Keratinocyte (primary cell): Measurements from ENCODE around the gene KLC1. TPM values are rescaled to one million over a fixed set of nuclear protein-coding genes. Genes with fewer than 3 reads are reported as not detected.
A peak's percentile ranks its signal among the peaks of the same experiment; 100 is the strongest.

ENCODE experiments used
- DNase-seq: peaks from one replicate; pipeline ENCODE4 v3.0.0-alpha.2; 2011; ENCODE audit warnings: low read depth, missing footprints, low spot score
- FAIRE-seq: peaks from 2 replicates; lab custom pipeline; 2011; peaks lifted over from hg19 to GRCh38; lab: Jason Lieb, UNC
- H2AFZ ChIP-seq: 2 replicates; pipeline ENCODE4 v1.6.0; 2012; ENCODE audit warnings: low read length, control low read depth, inconsistent platforms; ENCODE audit not compliant: control insufficient read depth
- H3K27ac ChIP-seq: 2 replicates; pipeline ENCODE4 v1.5.1; 2011; ENCODE audit warnings: low read length; ENCODE audit not compliant: control insufficient read depth, insufficient read depth
- H3K27me3 ChIP-seq: 3 replicates; pipeline ENCODE4 v1.6.0; 2011; ENCODE audit warnings: low read length; ENCODE audit not compliant: control insufficient read depth, insufficient read depth; ENCODE audit errors: extremely low read depth
- H3K36me3 ChIP-seq, 2 experiments: 2 replicates in 1 of 2; 3 replicates in 1 of 2; pipeline ENCODE4 v1.5.1; 2011; ENCODE audit warnings: low read length in 2 of 2, mild to moderate bottlenecking in 1 of 2; ENCODE audit not compliant: control insufficient read depth in 2 of 2, insufficient read depth in 2 of 2; ENCODE audit errors: extremely low read depth in 1 of 2
- H3K4me1 ChIP-seq: 3 replicates; pipeline ENCODE4 v1.5.1; 2011; ENCODE audit warnings: low read length; ENCODE audit not compliant: control insufficient read depth, insufficient read depth; ENCODE audit errors: extremely low read depth
- H3K4me2 ChIP-seq: 3 replicates; pipeline ENCODE4 v1.6.0; 2011; ENCODE audit warnings: low read depth, low read length; ENCODE audit not compliant: control insufficient read depth, insufficient read depth; ENCODE audit errors: extremely low read depth
- H3K4me3 ChIP-seq, 3 experiments: fragments of 200-600 bp in 1 of 3; sonication (generic) in 1 of 3; 2 replicates in 2 of 3; 3 replicates in 1 of 3; pipeline ENCODE4 v1.5.1; 2011 to 2016; ENCODE audit warnings: low read length in 3 of 3, mild to moderate bottlenecking in 3 of 3, control low read depth in 2 of 3, inconsistent platforms in 1 of 3, low read depth in 1 of 3, mixed read lengths in 1 of 3, mixed run types in 1 of 3, moderate library complexity in 1 of 3; ENCODE audit not compliant: control insufficient read depth in 2 of 3, insufficient read depth in 2 of 3; ENCODE audit errors: extremely low read depth in 1 of 3
- H3K79me2 ChIP-seq: 2 replicates; pipeline ENCODE4 v1.6.0; 2012; ENCODE audit warnings: low read length; ENCODE audit not compliant: control insufficient read depth, insufficient read depth
- H3K9ac ChIP-seq: 3 replicates; pipeline ENCODE4 v1.6.0; 2011; ENCODE audit warnings: low read length; ENCODE audit not compliant: control insufficient read depth, insufficient read depth; ENCODE audit errors: extremely low read depth
- H3K9me1 ChIP-seq: 3 replicates; pipeline ENCODE4 v1.6.0; 2011; ENCODE audit warnings: low read length; ENCODE audit not compliant: control insufficient read depth, insufficient read depth; ENCODE audit errors: extremely low read depth
- H3K9me3 ChIP-seq: 2 replicates; pipeline ENCODE4 v1.5.1; 2012; ENCODE audit warnings: low read depth, low read length; ENCODE audit not compliant: control insufficient read depth
- H4K20me1 ChIP-seq: 3 replicates; pipeline ENCODE4 v1.6.0; 2011; ENCODE audit warnings: low read length; ENCODE audit not compliant: control insufficient read depth, insufficient read depth; ENCODE audit errors: extremely low read depth
- EZH2 ChIP-seq: IDR thresholded peaks from one replicate; pipeline ENCODE4 v1.6.1; 2012; ENCODE audit warnings: inconsistent platforms, mild to moderate bottlenecking, low read length, moderate library complexity
- dilution Hi-C: fragments of 300-500 bp; cut with MboI; formaldehyde crosslinking; loops from one replicate; pipeline ENCODE4 v1.7.0; 2020; ENCODE audit warnings: low sequenced_read_pairs; ENCODE audit not compliant: extremely low pct_ligation_motif_present
- polyA plus RNA-seq, 5 experiments: library from polyadenylated mRNA; depleted of rRNA in 3 of 5; stranded (reverse) in 3 of 5; stranded (forward) in 1 of 5; unstranded in 1 of 5; fragments of >200 nt; gene quantifications; 1 replicate in 1 of 5; 2 replicates in 3 of 5; 3 replicates in 1 of 5; pipeline versions ENCODE4 v1.2.1 to v1.2.3, GENCODE V29; 2011 to 2012; ENCODE audit warnings: missing spikeins in 2 of 5, low read depth in 1 of 5, low replicate concordance in 1 of 5
- TF ChIP-seq, protein P1 (sequence below), 3 experiments: IDR thresholded peaks in 1 of 3; conservative IDR thresholded peaks in 1 of 3; optimal IDR thresholded peaks in 1 of 3; 2 replicates in 2 of 3; 3 replicates in 1 of 3; pipeline versions ENCODE3 to v1.5.1; 2011; ENCODE audit warnings: low read length in 3 of 3, mild to moderate bottlenecking in 3 of 3, moderate library complexity in 2 of 3, control low read depth in 1 of 3, inconsistent platforms in 1 of 3; ENCODE audit not compliant: insufficient read depth in 2 of 3; ENCODE audit errors: extremely low read depth in 1 of 3

The KLC1 gene
- polyA plus RNA-seq, 1 donor (not counting 4 experiments of a cell fraction or from before 2014, with no cell fraction given): 130 TPM

DNA sequence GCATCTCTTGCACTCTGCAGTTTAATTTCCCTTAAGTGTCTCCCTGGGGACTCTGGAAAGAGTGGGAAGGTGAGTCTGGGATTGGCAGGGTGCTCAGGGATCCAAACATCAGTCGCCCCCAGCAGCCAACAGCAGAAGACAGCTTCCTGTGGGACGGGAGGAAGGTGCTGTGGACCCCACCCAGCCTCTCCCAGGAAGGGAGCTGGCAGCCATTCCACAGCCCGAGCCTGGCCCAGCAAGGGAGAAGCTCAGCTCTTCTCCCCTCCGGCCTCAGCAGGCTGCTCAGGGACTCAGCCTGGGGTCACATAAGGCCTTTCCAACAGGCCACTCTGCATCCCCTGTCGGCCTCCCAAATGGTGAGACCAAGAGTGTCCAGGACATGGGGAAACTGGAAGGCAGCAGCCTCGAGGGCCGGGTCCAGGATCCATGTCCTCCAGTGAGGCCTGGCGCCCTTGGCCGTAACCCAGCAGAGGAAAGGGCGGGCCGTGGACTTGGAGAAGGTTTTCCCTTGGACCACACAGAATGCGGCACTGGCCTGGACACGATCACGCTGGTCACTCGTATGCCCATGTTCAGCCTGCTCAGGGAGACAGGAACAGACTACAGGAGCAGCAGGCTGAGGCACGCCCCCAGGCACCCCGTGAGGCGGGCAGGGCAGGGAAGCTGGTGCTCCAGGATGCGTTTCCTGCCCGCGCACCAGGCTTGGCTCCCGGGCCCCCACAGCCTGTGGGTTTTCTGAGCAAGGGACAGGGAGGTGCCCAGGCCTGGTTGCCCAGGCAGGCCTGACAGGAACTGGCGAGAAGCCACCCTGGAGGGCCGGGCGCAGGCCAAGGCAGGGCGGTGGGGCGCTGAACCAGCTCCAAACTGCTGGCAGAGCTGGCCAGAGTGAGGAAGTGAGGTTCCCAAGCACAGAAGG lies 82.8 kb downstream of the KLC1 start:
- FAIRE-seq (peak; percentile 23), DNase-seq (no peak)
- TF ChIP-seq EZH2: no peak
- TF ChIP-seq, protein P1, sequence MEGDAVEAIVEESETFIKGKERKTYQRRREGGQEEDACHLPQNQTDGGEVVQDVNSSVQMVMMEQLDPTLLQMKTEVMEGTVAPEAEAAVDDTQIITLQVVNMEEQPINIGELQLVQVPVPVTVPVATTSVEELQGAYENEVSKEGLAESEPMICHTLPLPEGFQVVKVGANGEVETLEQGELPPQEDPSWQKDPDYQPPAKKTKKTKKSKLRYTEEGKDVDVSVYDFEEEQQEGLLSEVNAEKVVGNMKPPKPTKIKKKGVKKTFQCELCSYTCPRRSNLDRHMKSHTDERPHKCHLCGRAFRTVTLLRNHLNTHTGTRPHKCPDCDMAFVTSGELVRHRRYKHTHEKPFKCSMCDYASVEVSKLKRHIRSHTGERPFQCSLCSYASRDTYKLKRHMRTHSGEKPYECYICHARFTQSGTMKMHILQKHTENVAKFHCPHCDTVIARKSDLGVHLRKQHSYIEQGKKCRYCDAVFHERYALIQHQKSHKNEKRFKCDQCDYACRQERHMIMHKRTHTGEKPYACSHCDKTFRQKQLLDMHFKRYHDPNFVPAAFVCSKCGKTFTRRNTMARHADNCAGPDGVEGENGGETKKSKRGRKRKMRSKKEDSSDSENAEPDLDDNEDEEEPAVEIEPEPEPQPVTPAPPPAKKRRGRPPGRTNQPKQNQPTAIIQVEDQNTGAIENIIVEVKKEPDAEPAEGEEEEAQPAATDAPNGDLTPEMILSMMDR (optimal IDR thresholded peaks at IDR 0.05 in 1 of 3, IDR thresholded peaks at IDR 0.05 in 1 of 3, conservative IDR thresholded peaks at IDR 0.05 in 1 of 3; ENCODE audit: extremely low read depth in 1 of 3, insufficient read depth in 2 of 3, low read length in 3 of 3): no peak
- Histone ChIP-seq H3K4me2 (peak overlapping the region; percentile 65), H3K9ac (peak overlapping the region; percentile 53), H4K20me1 (peaks cover 5% of the 10 kb centered on the region), H3K27me3 (no peaks in the 10 kb centered on the region), H2AFZ (peak overlapping the region; percentile 8), H3K9me1 (no peaks in the 10 kb centered on the region), H3K9me3 (no peaks in the 10 kb centered on the region), H3K4me3 (peak overlapping the region in 1 of 3 experiments; percentile 23), H3K36me3 (peaks cover 5 to 13% of the 10 kb centered on the region in 2 experiments), H3K27ac (peak overlapping the region; percentile 65), H3K4me1 (peaks cover 43% of the 10 kb centered on the region), H3K79me2 (peaks cover 33% of the 10 kb centered on the region)
- dilution Hi-C loops: no loop called here

- dilution Hi-C loops: no loop called here
- Histone ChIP-seq H3K9me1 (no peaks in the 10 kb centered on the region), H3K4me3 (no peak overlapping the region), H3K4me1 (peaks cover 53% of the 10 kb centered on the region), H3K9me3 (no peaks in the 10 kb centered on the region), H3K27ac (peak overlapping the region; percentile 65), H3K36me3 (peaks cover 3 to 12% of the 10 kb centered on the region in 2 experiments), H3K27me3 (no peaks in the 10 kb centered on the region), H2AFZ (no peak overlapping the region), H3K4me2 (peak overlapping the region; percentile 65), H4K20me1 (peaks cover 2% of the 10 kb centered on the region), H3K9ac (peak overlapping the region; percentile 53), H3K79me2 (peaks cover 42% of the 10 kb centered on the region)
- DNase-seq: no peak
- TF ChIP-seq, protein P1 (optimal IDR thresholded peaks at IDR 0.05 in 1 of 3, IDR thresholded peaks at IDR 0.05 in 1 of 3, conservative IDR thresholded peaks at IDR 0.05 in 1 of 3; ENCODE audit: extremely low read depth in 1 of 3, insufficient read depth in 2 of 3, low read length in 3 of 3): no peak
- TF ChIP-seq EZH2: no peak
- FAIRE-seq: no peak
Measured at GRCh38 chr14:103712633-103713247, 83.7 kb downstream of the KLC1 start.
